Lower lobe of right lung (tissue), 2 donors: ENCODE results near the gene GPR156. TPM values are rescaled to one million over a fixed set of nuclear protein-coding genes. Genes with fewer than 3 reads are reported as not detected.

Experiments used
- ATAC-seq, 2 donors: fragments of 200-7000 bp; cut with Tn5 transposase; one replicate each; pipeline ENCODE4 v1.9.1; 2020 to 2022; ENCODE audit warnings: mild to moderate bottlenecking in 2 of 2, moderate library complexity in 2 of 2
- DNase-seq: peaks from one replicate; pipeline ENCODE4 v3.0.0-alpha.2; 2020
- H3K27ac ChIP-seq: fragments of 200-600 bp; one replicate; pipeline ENCODE4 v1.8.0; 2022
- H3K27me3 ChIP-seq: fragments of 200-600 bp; one replicate; pipeline ENCODE4 v1.8.0; 2022; ENCODE audit warnings: low read depth
- H3K36me3 ChIP-seq: fragments of 200-600 bp; one replicate; pipeline ENCODE4 v1.8.0; 2022; ENCODE audit warnings: mild to moderate bottlenecking
- H3K4me1 ChIP-seq: fragments of 200-600 bp; one replicate; pipeline ENCODE4 v1.8.0; 2022
- H3K4me3 ChIP-seq: fragments of 200-600 bp; one replicate; pipeline ENCODE4 v1.8.0; 2022; ENCODE audit warnings: mild to moderate bottlenecking
- H3K9me3 ChIP-seq: fragments of 200-600 bp; one replicate; pipeline ENCODE4 v1.8.0; 2022
- intact Hi-C: fragments of 100-400 bp; cut with DNase I; formaldehyde crosslinking; loops from one replicate; pipeline ENCODE4 v1.11.0; 2022
- total RNA-seq: library from RNA; stranded (reverse); fragmentation: NEBNext Ultra II Directional; extraction: Animal tissue kit (Norgen Biotek cat#: 25700); gene quantifications from one replicate; pipeline ENCODE4 v1.2.1, GENCODE V29; 2021
- TF ChIP-seq, protein P1 (sequence below): fragments of 200-600 bp; IDR thresholded peaks from one replicate; pipeline ENCODE4 v1.8.0; 2022; ENCODE audit warnings: antibody characterized with exemption, mild to moderate bottlenecking
- donor health status: DM: no; HTN: yes; CAD: no; lungs with severe emphysema.

The GPR156 gene
- total RNA-seq, 1 donor from 2014 or later: 0.32 TPM

DNA sequence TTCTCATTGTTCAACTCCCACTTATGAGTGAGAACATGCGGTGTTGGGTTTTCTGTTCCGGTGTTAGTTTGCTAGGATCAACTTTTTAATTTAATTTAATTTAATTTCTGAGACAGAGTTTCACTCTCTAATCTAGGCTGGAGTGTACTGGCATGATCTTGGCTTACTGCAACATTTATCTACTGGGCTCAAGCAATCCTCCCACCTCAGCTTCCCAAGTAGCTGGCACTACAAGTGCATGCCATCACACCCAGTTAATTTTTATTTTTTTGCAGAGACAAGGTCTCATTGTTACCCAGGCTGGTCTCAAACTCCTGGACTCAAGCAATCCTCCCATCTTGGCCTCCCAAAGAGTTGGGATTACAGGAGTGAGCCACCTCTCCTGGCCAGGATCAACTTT lies 82.7 kb downstream of the GPR156 start:
- Histone ChIP-seq H3K4me1 (peaks cover 23% of the 10 kb centered on the region), H3K36me3 (no peaks in the 10 kb centered on the region), H3K27ac (no peak overlapping the region), H3K4me3 (no peak overlapping the region), H3K9me3 (no peaks in the 10 kb centered on the region), H3K27me3 (no peaks in the 10 kb centered on the region)
- ATAC-seq (no peak), DNase-seq (no peak)
- intact Hi-C loops: no loop called here
- TF ChIP-seq, protein P1, sequence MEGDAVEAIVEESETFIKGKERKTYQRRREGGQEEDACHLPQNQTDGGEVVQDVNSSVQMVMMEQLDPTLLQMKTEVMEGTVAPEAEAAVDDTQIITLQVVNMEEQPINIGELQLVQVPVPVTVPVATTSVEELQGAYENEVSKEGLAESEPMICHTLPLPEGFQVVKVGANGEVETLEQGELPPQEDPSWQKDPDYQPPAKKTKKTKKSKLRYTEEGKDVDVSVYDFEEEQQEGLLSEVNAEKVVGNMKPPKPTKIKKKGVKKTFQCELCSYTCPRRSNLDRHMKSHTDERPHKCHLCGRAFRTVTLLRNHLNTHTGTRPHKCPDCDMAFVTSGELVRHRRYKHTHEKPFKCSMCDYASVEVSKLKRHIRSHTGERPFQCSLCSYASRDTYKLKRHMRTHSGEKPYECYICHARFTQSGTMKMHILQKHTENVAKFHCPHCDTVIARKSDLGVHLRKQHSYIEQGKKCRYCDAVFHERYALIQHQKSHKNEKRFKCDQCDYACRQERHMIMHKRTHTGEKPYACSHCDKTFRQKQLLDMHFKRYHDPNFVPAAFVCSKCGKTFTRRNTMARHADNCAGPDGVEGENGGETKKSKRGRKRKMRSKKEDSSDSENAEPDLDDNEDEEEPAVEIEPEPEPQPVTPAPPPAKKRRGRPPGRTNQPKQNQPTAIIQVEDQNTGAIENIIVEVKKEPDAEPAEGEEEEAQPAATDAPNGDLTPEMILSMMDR: no peak

DNA sequence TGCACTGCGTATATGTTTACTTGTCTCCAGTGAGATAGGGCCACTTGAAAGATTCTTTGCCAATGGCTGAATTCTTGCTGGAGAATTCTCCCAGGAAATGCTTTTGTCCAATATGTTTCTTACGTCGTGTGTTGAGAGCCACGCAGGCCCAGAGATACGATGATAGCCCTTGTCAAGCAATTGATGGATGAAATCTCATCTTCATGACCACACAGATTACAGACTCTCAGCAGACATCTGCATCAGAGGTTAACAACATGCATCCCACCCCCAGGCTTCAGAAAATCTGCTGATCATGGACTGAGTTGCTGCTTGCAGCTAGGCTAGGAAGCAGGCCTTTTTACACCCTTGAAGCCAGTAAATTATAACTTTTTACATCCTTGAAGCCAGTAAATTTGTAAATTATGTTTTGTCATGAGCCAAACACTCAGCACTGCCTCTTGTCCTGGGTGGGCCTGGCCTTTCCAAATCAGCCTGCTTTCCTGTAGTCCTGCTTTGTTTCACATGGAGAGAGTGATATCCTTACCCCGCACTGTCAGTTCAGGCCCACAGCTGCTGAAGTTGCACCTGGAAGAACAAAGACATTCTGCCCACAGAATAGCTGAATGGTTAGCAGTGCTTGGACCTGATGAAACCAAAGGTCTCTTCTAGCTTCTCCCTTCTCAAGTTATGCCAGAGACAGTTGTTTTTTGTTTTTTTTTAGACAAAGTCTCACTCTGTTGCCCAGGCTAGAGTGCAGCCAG lies 84.4 kb downstream of the GPR156 start:
- no peaks in the 10 kb centered on the region for H3K36me3 ChIP-seq
- DNase-seq (no peak), ATAC-seq (no peak)
- H3K27me3 ChIP-seq: no peaks in the 10 kb centered on the region
- H3K4me1 ChIP-seq: peaks cover 23% of the 10 kb centered on the region
- no peak overlapping the region for H3K27ac ChIP-seq
- TF ChIP-seq, protein P1: no peak
- H3K4me3 ChIP-seq: no peak overlapping the region
- intact Hi-C loops: no loop called here
- no peaks in the 10 kb centered on the region for H3K9me3 ChIP-seq

DNA sequence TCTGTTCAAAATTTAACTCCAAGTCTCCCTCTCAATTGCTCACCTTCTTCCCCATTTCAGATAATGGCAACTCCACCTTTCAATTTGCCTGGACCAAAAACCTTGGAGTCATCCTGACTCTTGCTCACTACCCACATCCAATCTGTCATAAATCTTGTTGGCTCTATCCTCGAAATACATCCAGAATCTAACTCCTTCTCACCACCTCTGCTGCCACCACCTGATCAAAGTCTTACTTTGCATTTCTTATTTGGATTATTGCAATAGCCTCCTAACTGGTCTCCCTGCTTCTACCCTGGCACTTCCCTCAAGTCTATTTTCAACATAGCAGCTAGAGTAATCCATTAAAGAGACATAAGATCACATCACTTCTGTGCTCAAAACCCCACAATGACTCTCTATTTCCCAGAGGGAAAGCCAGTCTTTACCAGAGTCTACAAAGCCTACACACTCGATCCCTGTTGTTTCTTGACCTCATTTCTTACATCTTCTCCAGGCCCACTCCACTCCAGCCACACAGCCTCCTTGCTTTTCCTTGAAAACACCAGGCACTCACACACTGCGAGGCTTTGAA lies 86.6 kb downstream of the GPR156 start:
- TF ChIP-seq, protein P1: peak; percentile 22
- Histone ChIP-seq H3K27me3 (no peaks in the 10 kb centered on the region), H3K9me3 (no peaks in the 10 kb centered on the region), H3K36me3 (no peaks in the 10 kb centered on the region), H3K4me3 (no peak overlapping the region), H3K27ac (no peak overlapping the region), H3K4me1 (peaks cover 16% of the 10 kb centered on the region)
- intact Hi-C loops: no loop called here
- DNase-seq (no peak), ATAC-seq (peak in 1 of 2 donors; percentile 60)

DNA sequence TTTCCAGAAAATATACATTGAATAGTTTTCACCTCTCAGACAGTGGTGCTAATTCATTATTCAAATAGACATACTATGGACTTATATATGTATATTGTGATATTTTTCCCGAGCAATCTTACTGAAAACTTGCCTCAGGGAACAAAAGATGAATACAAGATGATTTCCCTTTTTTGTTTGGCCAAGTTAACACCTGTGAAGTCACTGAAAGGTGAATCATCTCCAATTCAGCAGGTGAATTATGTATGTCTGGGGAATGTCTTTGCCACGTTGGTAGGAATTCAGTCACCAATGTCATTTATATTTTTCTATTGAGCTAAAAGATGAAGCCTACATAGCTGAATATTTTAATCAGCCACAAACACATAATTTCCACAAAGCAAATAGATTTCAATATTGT lies 88.2 kb downstream of the GPR156 start:
- ATAC-seq (no peak), DNase-seq (no peak)
- TF ChIP-seq, protein P1: no peak
- H3K4me1 ChIP-seq: peaks cover under 1% of the 10 kb centered on the region
- no peaks in the 10 kb centered on the region for H3K36me3 ChIP-seq
- H3K27me3 ChIP-seq: no peaks in the 10 kb centered on the region
- no peak overlapping the region for H3K27ac ChIP-seq
- intact Hi-C loops: no loop called here
- H3K9me3 ChIP-seq: no peaks in the 10 kb centered on the region
- H3K4me3 ChIP-seq: no peak overlapping the region

DNA sequence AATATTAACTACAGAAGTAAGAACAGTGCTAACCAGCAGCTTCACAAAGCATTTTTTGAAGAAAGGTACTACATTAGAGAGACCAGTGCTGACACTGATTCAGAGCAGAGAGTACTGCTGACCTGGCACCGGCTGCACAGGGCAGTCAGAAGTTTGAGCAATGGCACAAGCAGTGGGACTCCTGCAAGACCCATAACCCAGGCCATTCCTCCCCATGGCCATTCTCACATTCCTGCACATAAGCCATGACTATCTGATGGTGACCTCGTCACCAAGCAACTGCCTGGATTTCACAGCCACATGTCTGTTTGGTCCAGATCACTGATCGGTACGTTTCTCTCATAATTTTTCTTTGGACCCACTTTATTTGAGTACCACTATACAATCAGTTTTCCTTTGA lies 88.7 kb downstream of the GPR156 start:
- H3K27me3 ChIP-seq: no peaks in the 10 kb centered on the region
- no peak overlapping the region for H3K27ac ChIP-seq
- TF ChIP-seq, protein P1: no peak
- no peak for DNase-seq
- ATAC-seq: no peak
- intact Hi-C loops: no loop called here
- no peak overlapping the region for H3K4me3 ChIP-seq
- no peaks in the 10 kb centered on the region for H3K9me3 ChIP-seq
- H3K36me3 ChIP-seq: no peaks in the 10 kb centered on the region
- H3K4me1 ChIP-seq: no peaks in the 10 kb centered on the region
